Spleen (tissue), 11 donors: ENCODE measurements around the gene INPP5D. TPM values are rescaled to one million over a fixed set of nuclear protein-coding genes. Genes with fewer than 3 reads are reported as not detected.

ENCODE experiments used
- DNase-seq: peaks from one replicate; pipeline ENCODE4 v3.0.0-alpha.2; 2020
- H3K27ac ChIP-seq, 8 donors: fragments of 200-600 bp; sonication (generic) in 7 of 8; 1 replicate in 4 of 8; 2 replicates in 4 of 8; pipeline versions ENCODE4 v1.5.0 to v1.8.0; 2016 to 2021; ENCODE audit warnings: inconsistent platforms in 4 of 8, mild to moderate bottlenecking in 4 of 8, moderate library complexity in 1 of 8
- H3K27me3 ChIP-seq, 7 donors: fragments of 200-600 bp; sonication (generic) in 6 of 7; replicated peaks in 1 of 7; 1 replicate in 4 of 7; 2 replicates in 3 of 7; pipeline versions ENCODE4 v1.5.0 to v1.8.0; 2016 to 2021; ENCODE audit warnings: inconsistent platforms in 3 of 7, mild to moderate bottlenecking in 1 of 7
- H3K36me3 ChIP-seq, 6 donors: fragments of 200-600 bp; sonication (generic) in 5 of 6; 1 replicate in 4 of 6; 2 replicates in 2 of 6; pipeline versions ENCODE4 v1.5.0 to v1.8.0; 2016 to 2021; ENCODE audit warnings: inconsistent platforms in 2 of 6
- H3K4me1 ChIP-seq, 6 donors: fragments of 200-600 bp; sonication (generic) in 5 of 6; 1 replicate in 3 of 6; 2 replicates in 3 of 6; pipeline versions ENCODE4 v1.5.0 to v1.8.0; 2016 to 2021; ENCODE audit warnings: inconsistent platforms in 3 of 6
- H3K4me3 ChIP-seq, 8 donors: fragments of 200-600 bp; sonication (generic) in 7 of 8; 1 replicate in 4 of 8; 2 replicates in 4 of 8; pipeline versions ENCODE4 v1.5.0 to v1.8.0; 2016 to 2021; ENCODE audit warnings: inconsistent platforms in 4 of 8, mild to moderate bottlenecking in 4 of 8, moderate library complexity in 2 of 8
- H3K9me3 ChIP-seq, 8 donors: fragments of 200-600 bp; sonication (generic) in 7 of 8; 1 replicate in 4 of 8; 2 replicates in 4 of 8; pipeline versions ENCODE4 v1.5.0 to v1.8.0; 2016 to 2021; ENCODE audit warnings: inconsistent platforms in 4 of 8
- POLR2A ChIP-seq, 3 donors: fragments of 450-650 bp; IDR thresholded peaks; one replicate each; pipeline ENCODE4 v1.5.1; 2017; ENCODE audit warnings: antibody characterized with exemption in 3 of 3, mild to moderate bottlenecking in 1 of 3
- POLR2AphosphoS5 ChIP-seq, 3 donors: sonication (generic); formaldehyde crosslinking; IDR thresholded peaks; one replicate each; pipeline ENCODE4 v1.5.1; 2017; ENCODE audit warnings: antibody characterized with exemption in 3 of 3
- WGBS, 5 donors: extraction: QIAGEN DNeasy Blood & Tissue Kit in 3 of 5; methylation state at CpG; one replicate each; pipeline versions ENCODE4 v1.1.5 to v1.1.7; 2013 to 2018; 5-methylcytosine and 5-hydroxymethylcytosine counted together
- intact Hi-C: fragments of 100-400 bp; cut with DNase I; formaldehyde crosslinking; loops from one replicate; pipeline ENCODE4 v1.15.0; 2023; ENCODE audit warnings: low total_unique reads
- polyA plus RNA-seq, 3 donors: library from polyadenylated mRNA; stranded (reverse); fragments of 200-250 nt; gene quantifications; one replicate each; pipeline ENCODE4 v1.2.1, GENCODE V29; 2013
- total RNA-seq, 7 donors: library from RNA; depleted of rRNA in 3 of 7; stranded (reverse); fragments of >200 nt in 3 of 7; fragmentation: NEBNext Ultra II Directional in 4 of 7; extraction: Animal tissue kit (Norgen Biotek cat#: 25700) in 4 of 7; gene quantifications; one replicate each; pipeline versions ENCODE4 v1.1.0 to v1.2.1, GENCODE V29; 2016 to 2021
- TF ChIP-seq, protein P1 (sequence below), 11 experiments: fragments of 200-600 bp in 7 of 11; fragments of 450-650 bp in 4 of 11; sonication (generic) in 4 of 11; IDR thresholded peaks in 8 of 11; conservative IDR thresholded peaks in 3 of 11; 1 replicate in 7 of 11; 2 replicates in 4 of 11; pipeline versions ENCODE4 v1.4.0 to v1.8.0; 2016 to 2021; ENCODE audit warnings: antibody characterized with exemption in 11 of 11, inconsistent platforms in 4 of 11, mild to moderate bottlenecking in 1 of 11
- donor health status: healthy with polysubstance abuse.
- donor health status: DM: no; HTN: no; CAD: no; lungs with moderate emphysema.
- donor health status: DM: no; HTN: no; CAD: no.
- donor health status: Bipolar disorder and iron deficiency.
- donor health status: healthy.
- donor health status: DM: no; HTN: no; CAD: no.
- donor health status: DM: yes; HTN: yes; CAD: no.

The INPP5D gene
- total and polyA plus RNA-seq, 10 donors, result 71.1 to 246 (median 181) TPM

DNA sequence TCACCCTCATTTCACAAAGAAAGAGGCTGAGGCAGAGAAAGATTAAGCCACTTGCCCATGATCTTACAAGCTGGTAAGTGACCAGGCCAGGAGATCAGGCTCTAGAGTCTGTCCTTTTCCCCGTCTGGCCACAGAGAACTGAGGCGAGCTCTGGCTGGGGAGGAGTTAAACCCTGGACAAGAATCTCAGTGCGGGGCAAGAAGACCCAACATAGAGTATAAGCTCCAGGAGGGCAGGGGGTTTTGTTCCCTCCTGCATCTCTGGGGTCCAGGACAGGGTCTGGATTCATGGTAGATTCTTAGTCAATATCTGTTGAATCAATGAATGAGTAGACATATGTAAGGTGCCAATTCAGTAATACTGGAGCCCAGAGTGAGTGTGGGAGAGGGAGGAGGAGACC, 12.9 kb upstream of the INPP5D start:
- TF ChIP-seq, protein P1, sequence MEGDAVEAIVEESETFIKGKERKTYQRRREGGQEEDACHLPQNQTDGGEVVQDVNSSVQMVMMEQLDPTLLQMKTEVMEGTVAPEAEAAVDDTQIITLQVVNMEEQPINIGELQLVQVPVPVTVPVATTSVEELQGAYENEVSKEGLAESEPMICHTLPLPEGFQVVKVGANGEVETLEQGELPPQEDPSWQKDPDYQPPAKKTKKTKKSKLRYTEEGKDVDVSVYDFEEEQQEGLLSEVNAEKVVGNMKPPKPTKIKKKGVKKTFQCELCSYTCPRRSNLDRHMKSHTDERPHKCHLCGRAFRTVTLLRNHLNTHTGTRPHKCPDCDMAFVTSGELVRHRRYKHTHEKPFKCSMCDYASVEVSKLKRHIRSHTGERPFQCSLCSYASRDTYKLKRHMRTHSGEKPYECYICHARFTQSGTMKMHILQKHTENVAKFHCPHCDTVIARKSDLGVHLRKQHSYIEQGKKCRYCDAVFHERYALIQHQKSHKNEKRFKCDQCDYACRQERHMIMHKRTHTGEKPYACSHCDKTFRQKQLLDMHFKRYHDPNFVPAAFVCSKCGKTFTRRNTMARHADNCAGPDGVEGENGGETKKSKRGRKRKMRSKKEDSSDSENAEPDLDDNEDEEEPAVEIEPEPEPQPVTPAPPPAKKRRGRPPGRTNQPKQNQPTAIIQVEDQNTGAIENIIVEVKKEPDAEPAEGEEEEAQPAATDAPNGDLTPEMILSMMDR (IDR thresholded peaks at IDR 0.05 in 8 of 11, conservative IDR thresholded peaks at IDR 0.05 in 3 of 11), result no peak
- no peak for TF ChIP-seq POLR2AphosphoS5 (IDR thresholded peaks at IDR 0.05)
- TF ChIP-seq POLR2A (IDR thresholded peaks at IDR 0.05), result no peak
- WGBS, 5 donors, result 95 to 100% (median 98%) methylated on average over 3 of the region's 3 CpGs
- Histone ChIP-seq H3K27ac (no peak overlapping the region), H3K9me3 (no peaks in the 10 kb centered on the region), H3K36me3 (no peaks in the 10 kb centered on the region), H3K4me1 (peaks cover 0 to 14% (median 2%) of the 10 kb centered on the region in 6 donors), H3K4me3 (no peak overlapping the region), H3K27me3 (no peaks in the 10 kb centered on the region)
- intact Hi-C loops, result no loop called here
- peak; percentile 4 for DNase-seq

DNA sequence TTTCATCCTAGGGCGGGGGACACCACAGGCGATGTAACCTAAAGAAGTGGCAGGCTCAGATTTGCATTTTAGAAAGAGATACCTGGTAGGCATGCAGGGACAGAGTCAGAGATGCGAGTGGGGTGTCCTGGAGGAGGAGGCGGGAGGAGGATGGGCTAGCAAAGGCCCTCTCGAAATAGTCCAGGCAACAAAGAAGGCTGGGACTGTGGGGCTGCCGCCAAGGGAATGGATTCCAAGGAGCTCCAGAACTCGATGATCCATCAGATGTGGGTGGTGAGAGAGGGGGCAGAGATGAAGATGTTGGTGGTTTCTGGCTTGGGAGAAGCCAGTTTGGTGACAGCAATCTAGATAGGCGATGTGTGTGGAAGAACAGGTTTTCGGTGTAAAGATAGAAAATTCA, 12.5 kb upstream of the INPP5D start:
- Histone ChIP-seq H3K9me3 (no peaks in the 10 kb centered on the region), H3K36me3 (no peaks in the 10 kb centered on the region), H3K27ac (no peak overlapping the region), H3K4me3 (no peak overlapping the region), H3K27me3 (no peaks in the 10 kb centered on the region), H3K4me1 (peaks cover 0 to 15% (median 2%) of the 10 kb centered on the region in 6 donors)
- intact Hi-C loops, result no loop called here
- 88 to 94% (median 91%) methylated on average over 9 of the region's 9 CpGs for WGBS, 5 donors
- TF ChIP-seq POLR2A (IDR thresholded peaks at IDR 0.05) (no peak), POLR2AphosphoS5 (IDR thresholded peaks at IDR 0.05) (no peak)
- TF ChIP-seq, protein P1 (IDR thresholded peaks at IDR 0.05 in 8 of 11, conservative IDR thresholded peaks at IDR 0.05 in 3 of 11), result no peak
- peak; percentile 43 for DNase-seq

DNA sequence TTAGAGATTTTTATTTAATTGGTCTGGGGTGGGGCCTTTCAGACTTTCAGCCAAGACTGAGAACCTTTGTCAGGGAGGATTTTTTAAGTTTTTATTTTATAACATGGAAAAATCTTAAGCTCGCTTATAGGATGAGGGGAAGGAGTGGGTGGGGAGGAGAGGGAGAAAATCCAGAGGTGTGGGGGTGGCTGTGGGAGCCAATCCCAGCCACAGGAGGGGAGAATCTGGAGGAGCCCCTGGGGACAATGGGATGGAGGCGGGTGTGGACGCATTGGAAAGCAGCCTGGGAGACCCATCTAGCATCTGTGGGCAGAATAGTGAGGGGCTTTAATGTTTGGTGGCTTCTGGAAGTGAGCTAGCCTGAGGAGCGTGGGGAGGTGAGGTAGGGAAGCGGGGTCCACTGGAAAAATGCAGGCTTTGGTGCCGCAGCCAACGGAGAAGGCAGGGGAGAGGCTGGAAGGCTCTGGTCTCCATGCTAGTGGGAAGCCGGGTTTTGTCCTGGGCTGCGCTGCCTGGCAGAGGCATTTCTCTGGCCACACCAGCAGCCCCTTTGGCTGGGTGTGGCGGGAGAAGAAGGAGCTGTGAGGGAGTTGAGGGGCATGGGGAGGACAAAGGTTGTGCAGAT, 11.5 kb upstream of the INPP5D start:
- H3K9me3 ChIP-seq, result no peaks in the 10 kb centered on the region
- TF ChIP-seq POLR2A (IDR thresholded peaks at IDR 0.05), result no peak
- TF ChIP-seq, protein P1 (IDR thresholded peaks at IDR 0.05 in 8 of 11, conservative IDR thresholded peaks at IDR 0.05 in 3 of 11), result no peak
- no peak for TF ChIP-seq POLR2AphosphoS5 (IDR thresholded peaks at IDR 0.05)
- WGBS, 5 donors, result 82 to 96% (median 88%) methylated on average over 10 of the region's 10 CpGs
- H3K27ac ChIP-seq, result no peak overlapping the region
- H3K27me3 ChIP-seq, result no peaks in the 10 kb centered on the region
- peaks cover 0 to 20% (median 5%) of the 10 kb centered on the region in 6 donors for H3K4me1 ChIP-seq
- H3K4me3 ChIP-seq, result no peak overlapping the region
- H3K36me3 ChIP-seq, result no peaks in the 10 kb centered on the region
- intact Hi-C loops, result no loop called here
- peak; percentile 33 for DNase-seq

DNA sequence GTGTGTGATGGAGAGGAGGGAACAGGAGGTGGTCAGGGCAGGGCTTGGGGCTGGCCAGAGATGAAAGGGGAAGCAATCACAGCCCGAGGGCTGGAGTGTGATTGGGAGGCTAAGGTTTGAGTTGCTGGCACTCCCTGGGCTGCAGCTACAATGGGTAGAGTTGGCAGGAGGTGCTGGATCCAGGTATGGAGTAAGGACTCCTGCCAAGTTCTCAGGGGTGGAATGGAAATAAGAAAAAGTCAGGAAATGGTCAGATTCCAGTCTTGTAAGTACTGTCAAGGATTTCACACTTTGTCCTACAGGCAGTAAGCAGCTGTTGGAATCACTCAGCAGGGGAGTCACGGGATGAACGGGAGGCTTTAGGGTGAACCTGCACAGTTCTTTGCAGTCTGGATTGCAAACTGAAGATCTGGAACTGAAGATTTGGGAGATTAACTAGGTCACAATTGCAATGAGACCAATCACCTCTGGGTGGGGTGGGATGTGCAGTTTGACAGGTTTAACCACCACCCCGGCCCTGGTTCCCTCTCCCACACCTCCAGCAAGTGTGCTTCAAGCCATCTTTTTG, 10.9 kb upstream of the INPP5D start:
- peak; percentile 47 for DNase-seq
- H3K9me3 ChIP-seq, result no peaks in the 10 kb centered on the region
- no peaks in the 10 kb centered on the region for H3K36me3 ChIP-seq
- peaks cover 0 to 26% (median 11%) of the 10 kb centered on the region in 6 donors for H3K4me1 ChIP-seq
- H3K27ac ChIP-seq, result no peak overlapping the region
- no peaks in the 10 kb centered on the region for H3K27me3 ChIP-seq
- intact Hi-C loops, result no loop called here
- WGBS, 5 donors, result 66 to 76% (median 70%) methylated on average over 4 of the region's 4 CpGs
- TF ChIP-seq POLR2A (IDR thresholded peaks at IDR 0.05) (no peak), POLR2AphosphoS5 (IDR thresholded peaks at IDR 0.05) (no peak)
- TF ChIP-seq, protein P1 (IDR thresholded peaks at IDR 0.05 in 8 of 11, conservative IDR thresholded peaks at IDR 0.05 in 3 of 11), result peak in 1 of 11 experiments; percentile 19
- no peak overlapping the region for H3K4me3 ChIP-seq
